HG03521 (cell line): ENCODE measurements around the gene SLC19A1.
"Not testable (repeated sequence)": the region's sequence is repeated elsewhere in the genome, so short reads cannot be mapped to it uniquely, and the experiment has no call there.

Experiments
- ATAC-seq: cut with Tn5 transposase; IDR thresholded peaks from one replicate; pipeline ENCODE4 v1.9.1; 2021; ENCODE audit warnings: mild to moderate bottlenecking, moderate library complexity; ENCODE audit not compliant: unreplicated experiment

SLC19A1 gene

GRCh38 chr21:45577801-45578175, 35.5 kb upstream of the SLC19A1 start:
- no peak for ATAC-seq

- no peak for ATAC-seq
Observed at GRCh38 chr21:45576838-45577737, 34.8 kb upstream of the SLC19A1 start.

- no peak for ATAC-seq
Observed at GRCh38 chr21:45575993-45576837, 34.0 kb upstream of the SLC19A1 start.

- no peak for ATAC-seq
Observed at GRCh38 chr21:45575304-45575992, 33.2 kb upstream of the SLC19A1 start.

- ATAC-seq: no peak
Observed at GRCh38 chr21:45574691-45575090, 32.5 kb upstream of the SLC19A1 start.

- ATAC-seq: no peak
Observed at GRCh38 chr21:45574081-45574501, 31.9 kb upstream of the SLC19A1 start.

- ATAC-seq: no peak
Observed at GRCh38 chr21:45573452-45574035, 31.3 kb upstream of the SLC19A1 start.

- ATAC-seq: no peak
Observed at GRCh38 chr21:45572783-45573451, 30.7 kb upstream of the SLC19A1 start.

- no peak for ATAC-seq
Observed at GRCh38 chr21:45572231-45572630, 30.0 kb upstream of the SLC19A1 start.

GRCh38 chr21:45571641-45572040, 29.4 kb upstream of the SLC19A1 start:
- ATAC-seq: no peak

- no peak for ATAC-seq
Observed at GRCh38 chr21:45570826-45571601, 28.8 kb upstream of the SLC19A1 start.

GRCh38 chr21:45570071-45570470, 27.8 kb upstream of the SLC19A1 start:
- no peak for ATAC-seq

- no peak for ATAC-seq
Observed at GRCh38 chr21:45568383-45568782, 26.1 kb upstream of the SLC19A1 start.

- ATAC-seq: not testable (repeated sequence)
Observed at GRCh38 chr21:45564137-45564536, 21.9 kb upstream of the SLC19A1 start.

GRCh38 chr21:45562965-45563364, 20.7 kb upstream of the SLC19A1 start:
- ATAC-seq: no peak

GRCh38 chr21:45562402-45562801, 20.2 kb upstream of the SLC19A1 start:
- no peak for ATAC-seq

GRCh38 chr21:45561241-45561640, 19.0 kb upstream of the SLC19A1 start:
- ATAC-seq: not testable (repeated sequence)

GRCh38 chr21:45560106-45561021, 18.1 kb upstream of the SLC19A1 start:
- no peak for ATAC-seq
